Upper lobe of left lung (tissue), 4 donors: ENCODE measurements around the gene DAGLB.

Experiments used
- EP300 ChIP-seq, 4 donors: sonication (generic); formaldehyde crosslinking; IDR thresholded peaks; one replicate each; pipeline ENCODE4 v1.5.1; 2017; ENCODE audit warnings: antibody characterized with exemption in 4 of 4, control low read depth in 2 of 4
- POLR2A ChIP-seq, 4 donors: fragments of 450-650 bp; IDR thresholded peaks; one replicate each; pipeline ENCODE4 v1.5.1; 2016 to 2017; ENCODE audit warnings: antibody characterized with exemption in 4 of 4, mild to moderate bottlenecking in 2 of 4
- POLR2AphosphoS5 ChIP-seq, 2 donors: sonication (generic); formaldehyde crosslinking; IDR thresholded peaks; one replicate each; pipeline ENCODE4 v1.5.1; 2017; ENCODE audit warnings: antibody characterized with exemption in 2 of 2
- TF ChIP-seq, protein P1 (sequence below), 6 experiments: fragments of 450-650 bp in 4 of 6; fragments of 200-600 bp in 2 of 6; sonication (generic) in 2 of 6; IDR thresholded peaks; one replicate each; pipeline ENCODE4 v1.5.1; 2016 to 2019; ENCODE audit warnings: antibody characterized with exemption in 6 of 6

DNA sequence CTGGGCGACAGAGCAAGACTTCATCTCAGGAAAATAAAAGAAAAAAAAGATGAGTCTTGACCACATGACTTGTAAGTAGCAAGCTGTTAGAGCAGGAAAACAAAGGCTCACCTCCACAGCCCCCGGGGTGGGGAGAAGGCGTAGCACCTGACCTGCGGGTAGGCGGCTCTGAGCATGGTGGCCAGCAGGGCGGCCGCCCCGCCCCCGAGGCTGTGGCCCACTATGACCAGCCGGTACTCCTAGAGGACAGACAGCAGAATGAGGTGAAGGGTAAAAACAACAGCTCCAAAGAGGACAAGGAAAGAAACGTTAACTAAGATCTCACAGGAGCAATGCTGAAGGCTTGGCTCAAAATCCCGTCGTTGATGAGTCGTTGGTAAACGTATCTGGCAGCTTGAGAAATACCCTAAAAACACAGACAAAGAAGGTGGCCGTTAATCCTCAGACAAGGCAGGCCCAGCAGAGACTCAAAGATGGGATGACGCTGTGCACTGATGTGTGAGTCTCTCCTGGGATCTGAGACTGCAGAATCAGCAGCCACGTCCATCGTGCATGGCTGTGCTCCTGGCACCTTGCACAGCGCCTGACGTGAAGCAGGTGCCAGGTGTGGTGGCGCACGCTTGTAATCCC lies 31.1 kb downstream of the DAGLB start:
- TF ChIP-seq, protein P1, sequence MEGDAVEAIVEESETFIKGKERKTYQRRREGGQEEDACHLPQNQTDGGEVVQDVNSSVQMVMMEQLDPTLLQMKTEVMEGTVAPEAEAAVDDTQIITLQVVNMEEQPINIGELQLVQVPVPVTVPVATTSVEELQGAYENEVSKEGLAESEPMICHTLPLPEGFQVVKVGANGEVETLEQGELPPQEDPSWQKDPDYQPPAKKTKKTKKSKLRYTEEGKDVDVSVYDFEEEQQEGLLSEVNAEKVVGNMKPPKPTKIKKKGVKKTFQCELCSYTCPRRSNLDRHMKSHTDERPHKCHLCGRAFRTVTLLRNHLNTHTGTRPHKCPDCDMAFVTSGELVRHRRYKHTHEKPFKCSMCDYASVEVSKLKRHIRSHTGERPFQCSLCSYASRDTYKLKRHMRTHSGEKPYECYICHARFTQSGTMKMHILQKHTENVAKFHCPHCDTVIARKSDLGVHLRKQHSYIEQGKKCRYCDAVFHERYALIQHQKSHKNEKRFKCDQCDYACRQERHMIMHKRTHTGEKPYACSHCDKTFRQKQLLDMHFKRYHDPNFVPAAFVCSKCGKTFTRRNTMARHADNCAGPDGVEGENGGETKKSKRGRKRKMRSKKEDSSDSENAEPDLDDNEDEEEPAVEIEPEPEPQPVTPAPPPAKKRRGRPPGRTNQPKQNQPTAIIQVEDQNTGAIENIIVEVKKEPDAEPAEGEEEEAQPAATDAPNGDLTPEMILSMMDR (IDR thresholded peaks at IDR 0.05), result no peak
- no peak for TF ChIP-seq EP300 (IDR thresholded peaks at IDR 0.05)
- TF ChIP-seq POLR2AphosphoS5 (IDR thresholded peaks at IDR 0.05), result no peak
- no peak for TF ChIP-seq POLR2A (IDR thresholded peaks at IDR 0.05)
